Stimulated activated CD4-positive, alpha-beta T cell treated with anti-CD3 and anti-CD28 coated beads, TNF-alpha, amount 100 ng/mL, for 4 hours (primary cell): ENCODE results near the gene FAM9B.

Experiments
- DNase-seq, 3 experiments: peaks; one replicate each; pipeline ENCODE4 v3.0.0-alpha.2; 2020; ENCODE audit warnings: low read depth in 3 of 3

Gene FAM9B

GRCh38 chrX:8980756-8981155 lies 53.2 kb downstream of the FAM9B start:
- DNase-seq, result no peak
